ENCODE results near the gene TNFRSF1B. TPM values are rescaled to one million over a fixed set of nuclear protein-coding genes. Genes with fewer than 3 reads are reported as not detected.

The TNFRSF1B gene
- total RNA-seq, 1 experiment from 2014 or later = 0.61 TPM

- no peak overlapping the region for H2AFZ ChIP-seq (ENCODE audit: low read depth, low read length, poor library complexity, severe bottlenecking)
Measured at GRCh38 chr1:12148160-12148957, 18.4 kb upstream of the TNFRSF1B start.

DNA sequence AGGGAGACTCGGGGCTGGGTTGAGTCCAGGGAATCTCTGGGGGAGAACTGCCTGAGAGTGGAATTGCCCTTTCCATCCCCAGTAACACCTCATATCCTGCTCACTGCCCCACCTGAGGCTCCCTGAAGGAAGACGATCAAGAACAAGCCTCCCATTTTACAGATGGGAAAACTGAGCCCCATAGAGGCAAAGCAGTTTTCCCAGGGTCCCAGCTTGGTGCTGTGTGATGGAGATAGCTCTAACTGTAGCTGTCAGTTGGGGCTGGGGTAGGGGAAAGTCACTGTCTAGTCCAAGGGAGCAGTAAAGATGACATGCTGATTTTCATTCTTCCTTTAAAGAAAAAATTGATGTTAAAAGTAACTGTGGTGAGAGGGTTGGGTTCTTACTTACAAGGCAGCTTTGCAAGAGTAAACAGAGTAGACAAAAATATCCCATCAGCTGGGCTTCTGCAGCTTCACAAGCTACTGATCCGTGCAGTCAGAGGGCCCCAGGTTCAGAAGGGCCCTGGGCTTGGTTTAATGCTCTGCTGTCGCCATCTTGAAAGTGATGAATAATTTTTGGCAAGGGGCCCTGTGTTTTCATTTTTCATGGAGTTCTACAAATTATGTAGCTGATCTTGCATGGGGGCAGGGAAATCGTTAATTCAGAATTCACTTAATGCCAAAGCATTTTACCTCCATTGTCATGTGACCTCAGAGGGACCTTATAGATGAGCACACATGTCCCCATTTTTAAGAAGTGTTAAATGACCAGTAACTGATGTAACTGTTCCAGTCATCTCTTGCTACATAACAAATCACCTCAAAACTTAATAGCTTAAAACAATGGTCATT is 17.6 kb upstream of the TNFRSF1B start:
- Histone ChIP-seq H3K9me3 (ENCODE audit: control insufficient read depth in 1 of 2, insufficient read depth in 1 of 2, low read depth in 1 of 2, low read length in 2 of 2) (peaks cover 0 to 4% of the 10 kb centered on the region in 2 experiments; a peak in 1 of 4 replicates), H3K27ac (ENCODE audit: low read depth, low read length) (no peak overlapping the region), H3K27me3 (ENCODE audit: insufficient read depth, low read length) (no peaks in the 10 kb centered on the region), H2AFZ (ENCODE audit: low read depth, low read length, poor library complexity, severe bottlenecking) (no peak overlapping the region), H3K36me3 (ENCODE audit: control insufficient read depth in 1 of 2, insufficient read depth in 2 of 2, low read length in 2 of 2) (no peaks in the 10 kb centered on the region), H3K9ac (ENCODE audit: low read length) (no peak overlapping the region), H3K4me1 (ENCODE audit: control insufficient read depth in 1 of 2, insufficient read depth in 2 of 2, low read length in 2 of 2) (peaks cover 19 to 42% of the 10 kb centered on the region in 2 experiments; a peak in 3 of 4 replicates), H3K79me2 (ENCODE audit: insufficient read depth, low read length) (no peaks in the 10 kb centered on the region), H3K9me2 (ENCODE audit: insufficient read depth) (no peaks in the 10 kb centered on the region), H4K20me1 (ENCODE audit: insufficient read depth) (no peaks in the 10 kb centered on the region), H3K4me2 (ENCODE audit: low read length) (peak overlapping the region; percentile 50; the same call in 1 of the 2 replicates), H3K4me3 (replicated peaks in 1 of 2; ENCODE audit: low read depth in 1 of 2, low read length in 2 of 2) (no peak overlapping the region)
- ChIA-PET RAD21 (ENCODE audit: low non-redundant PET in 1 of 2, low total read pairs in 2 of 2, uncharacterized antibody in 2 of 2, unreplicated experiment in 2 of 2) (no interaction called here), POLR2A (interaction anchor here (1.0 to 1.6 kb wide), 2 partner anchors 9 to 48 kb away, joined by 4 read pairs; no protein-coding TSS in a partner anchor), CTCF (no interaction called here)
- no peak for ATAC-seq
- no TSS peak for BruUV-seq (replicated peaks)
- no peak for DNase-seq (ENCODE audit: low read depth, low spot score)
- intact Hi-C loops (cut with micrococcal nuclease) = no loop called here
- no peak for TF ChIP-seq SIN3A (IDR thresholded peaks at IDR 0.05; ENCODE audit: low read depth)
- no peak for TF ChIP-seq TCF7L2 (IDR thresholded peaks at IDR 0.05; ENCODE audit: borderline replicate concordance, extremely low read depth, insufficient read depth, insufficient read length)
- TF ChIP-seq ATF3 (IDR thresholded peaks at IDR 0.05) = no peak
- no peak for TF ChIP-seq CEBPB (IDR thresholded peaks at IDR 0.05; ENCODE audit: low read depth)
- TF ChIP-seq POLR2AphosphoS5 (IDR thresholded peaks at IDR 0.05; ENCODE audit: low read depth, low read length) = no peak
- no peak for TF ChIP-seq YY1 (IDR thresholded peaks at IDR 0.05; ENCODE audit: extremely low read depth, insufficient replicate concordance, low read depth, low read length)
- no peak for TF ChIP-seq EZH2 (IDR thresholded peaks at IDR 0.05)
- TF ChIP-seq, protein P1, sequence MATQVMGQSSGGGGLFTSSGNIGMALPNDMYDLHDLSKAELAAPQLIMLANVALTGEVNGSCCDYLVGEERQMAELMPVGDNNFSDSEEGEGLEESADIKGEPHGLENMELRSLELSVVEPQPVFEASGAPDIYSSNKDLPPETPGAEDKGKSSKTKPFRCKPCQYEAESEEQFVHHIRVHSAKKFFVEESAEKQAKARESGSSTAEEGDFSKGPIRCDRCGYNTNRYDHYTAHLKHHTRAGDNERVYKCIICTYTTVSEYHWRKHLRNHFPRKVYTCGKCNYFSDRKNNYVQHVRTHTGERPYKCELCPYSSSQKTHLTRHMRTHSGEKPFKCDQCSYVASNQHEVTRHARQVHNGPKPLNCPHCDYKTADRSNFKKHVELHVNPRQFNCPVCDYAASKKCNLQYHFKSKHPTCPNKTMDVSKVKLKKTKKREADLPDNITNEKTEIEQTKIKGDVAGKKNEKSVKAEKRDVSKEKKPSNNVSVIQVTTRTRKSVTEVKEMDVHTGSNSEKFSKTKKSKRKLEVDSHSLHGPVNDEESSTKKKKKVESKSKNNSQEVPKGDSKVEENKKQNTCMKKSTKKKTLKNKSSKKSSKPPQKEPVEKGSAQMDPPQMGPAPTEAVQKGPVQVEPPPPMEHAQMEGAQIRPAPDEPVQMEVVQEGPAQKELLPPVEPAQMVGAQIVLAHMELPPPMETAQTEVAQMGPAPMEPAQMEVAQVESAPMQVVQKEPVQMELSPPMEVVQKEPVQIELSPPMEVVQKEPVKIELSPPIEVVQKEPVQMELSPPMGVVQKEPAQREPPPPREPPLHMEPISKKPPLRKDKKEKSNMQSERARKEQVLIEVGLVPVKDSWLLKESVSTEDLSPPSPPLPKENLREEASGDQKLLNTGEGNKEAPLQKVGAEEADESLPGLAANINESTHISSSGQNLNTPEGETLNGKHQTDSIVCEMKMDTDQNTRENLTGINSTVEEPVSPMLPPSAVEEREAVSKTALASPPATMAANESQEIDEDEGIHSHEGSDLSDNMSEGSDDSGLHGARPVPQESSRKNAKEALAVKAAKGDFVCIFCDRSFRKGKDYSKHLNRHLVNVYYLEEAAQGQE (IDR thresholded peaks at IDR 0.05; ENCODE audit: low read depth) = no peak
- TF ChIP-seq ZNF274 (IDR thresholded peaks at IDR 0.05; ENCODE audit: low read depth, low read length) = no peak
- TF ChIP-seq ZFX (IDR thresholded peaks at IDR 0.05) = no peak

More at GRCh38 chr1:12148160-12148957, 18.4 kb upstream of the TNFRSF1B start:
- CTCF ChIA-PET = interaction anchor here (1.9 kb wide), 1 partner anchor 23 kb away, joined by 4 read pairs; no protein-coding TSS in a partner anchor
- TF ChIP-seq TCF7L2 (IDR thresholded peaks at IDR 0.05; ENCODE audit: borderline replicate concordance, extremely low read depth, insufficient read depth, insufficient read length) = peak; percentile 61
- no peak for TF ChIP-seq ATF3 (IDR thresholded peaks at IDR 0.05)
- no peak overlapping the region for H3K9ac ChIP-seq (ENCODE audit: low read length)
- intact Hi-C loops (cut with micrococcal nuclease) = no loop called here
- BruUV-seq (replicated peaks) = no TSS peak
- peak; percentile 29 for DNase-seq (ENCODE audit: low read depth, low spot score)
- H3K4me3 ChIP-seq (replicated peaks in 1 of 2; ENCODE audit: low read depth in 1 of 2, low read length in 2 of 2) = no peak overlapping the region
- H3K9me3 ChIP-seq (ENCODE audit: control insufficient read depth in 1 of 2, insufficient read depth in 1 of 2, low read depth in 1 of 2, low read length in 2 of 2) = peaks cover 0 to 4% of the 10 kb centered on the region in 2 experiments; a peak in 1 of 4 replicates
- no peaks in the 10 kb centered on the region for H4K20me1 ChIP-seq (ENCODE audit: insufficient read depth)
- peak overlapping the region; percentile 50 for H3K4me2 ChIP-seq (ENCODE audit: low read length)
- H3K27me3 ChIP-seq (ENCODE audit: insufficient read depth, low read length) = no peaks in the 10 kb centered on the region
- RAD21 ChIA-PET (ENCODE audit: low non-redundant PET in 1 of 2, low total read pairs in 2 of 2, uncharacterized antibody in 2 of 2, unreplicated experiment in 2 of 2) = interaction anchor here in 1 of 2 experiments (0.7 kb wide), 1 partner anchor 50 kb away, joined by 5 read pairs; no protein-coding TSS in a partner anchor
- POLR2A ChIA-PET = interaction anchor here (0.6 to 1.6 kb wide), 3 partner anchors 10 to 48 kb away, joined by 4 read pairs; no protein-coding TSS in a partner anchor
- peaks cover 16 to 38% of the 10 kb centered on the region in 2 experiments; a peak in 3 of 4 replicates for H3K4me1 ChIP-seq (ENCODE audit: control insufficient read depth in 1 of 2, insufficient read depth in 2 of 2, low read length in 2 of 2)
- no peaks in the 10 kb centered on the region for H3K36me3 ChIP-seq (ENCODE audit: control insufficient read depth in 1 of 2, insufficient read depth in 2 of 2, low read length in 2 of 2)
- H3K9me2 ChIP-seq (ENCODE audit: insufficient read depth) = no peaks in the 10 kb centered on the region
- ATAC-seq = peak; percentile 65
- no peak overlapping the region; the same call in 1 of the 2 replicates for H3K27ac ChIP-seq (ENCODE audit: low read depth, low read length)
- no peaks in the 10 kb centered on the region for H3K79me2 ChIP-seq (ENCODE audit: insufficient read depth, low read length)
